Measurements from ENCODE around the gene TRAPPC8. TPM values are rescaled to one million over a fixed set of nuclear protein-coding genes. Genes with fewer than 3 reads are reported as not detected.

TRAPPC8 gene
- total RNA-seq, 1 donor from 2014 or later = 31.5 TPM

DNA sequence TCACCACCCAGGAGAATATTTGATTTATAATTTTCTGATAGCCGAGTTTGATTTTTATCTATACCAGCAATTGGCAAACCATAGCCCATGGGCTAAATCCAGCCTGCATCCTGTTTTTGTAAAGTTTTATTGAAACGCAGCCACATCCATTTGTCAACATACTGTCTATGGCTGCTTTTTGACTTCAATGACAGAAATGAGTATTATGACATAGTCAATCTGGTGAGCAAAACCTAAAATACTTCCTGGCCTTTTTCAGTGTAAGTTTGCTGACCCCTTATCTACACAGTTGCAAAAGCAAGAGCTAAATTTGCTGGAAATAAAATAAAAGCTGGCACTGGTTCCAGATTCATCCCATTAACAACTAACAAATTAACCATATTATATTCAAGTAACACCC, 102.4 kb downstream of the TRAPPC8 start:
- no peaks in the 10 kb centered on the region for H4K20me1 ChIP-seq (ENCODE audit: insufficient read depth, low read length)
- Mint-ChIP-seq H3K4me1 (ENCODE audit: low read depth, unreplicated experiment) (no peaks in the 10 kb centered on the region), H3K27ac (ENCODE audit: unreplicated experiment) (no peak overlapping the region), H3K4me3 (ENCODE audit: unreplicated experiment) (no peak overlapping the region), H3K27me3 (ENCODE audit: low read depth, unreplicated experiment) (no peaks in the 10 kb centered on the region), H3K36me3 (ENCODE audit: low read depth, unreplicated experiment) (peaks cover 13% of the 10 kb centered on the region), H3K9me3 (ENCODE audit: unreplicated experiment) (no peaks in the 10 kb centered on the region)
- no peaks in the 10 kb centered on the region for H3K27me3 ChIP-seq (ENCODE audit: insufficient read depth, low read length)
- no peak overlapping the region for H3K27ac ChIP-seq (ENCODE audit: low read depth, low read length)
- no peak overlapping the region for H3K4me3 ChIP-seq (ENCODE audit: insufficient read depth, low read depth, low read length)
- H3K4me1 ChIP-seq (ENCODE audit: insufficient read depth, low read length) = no peaks in the 10 kb centered on the region
- H3K4me2 ChIP-seq (ENCODE audit: low read length) = no peak overlapping the region
- no peaks in the 10 kb centered on the region for H3K79me2 ChIP-seq (ENCODE audit: insufficient read depth, low read length)
- DNase-seq (ENCODE audit: low read depth) (no peak), FAIRE-seq (no peak)
- H3K9ac ChIP-seq (ENCODE audit: low read length) = no peak overlapping the region
- peaks cover 32% of the 10 kb centered on the region for H3K36me3 ChIP-seq (ENCODE audit: insufficient read depth, low read length)
- H2AFZ ChIP-seq (ENCODE audit: low read depth, low read length) = no peak overlapping the region
- no peaks in the 10 kb centered on the region for H3K9me3 ChIP-seq (ENCODE audit: insufficient read depth, low read depth, low read length)
- TF ChIP-seq CTCF (IDR thresholded peaks at IDR 0.05; ENCODE audit: insufficient read depth, low read depth, low read length) (no peak), EZH2 (IDR thresholded peaks at IDR 0.05; ENCODE audit: insufficient read depth, low read length) (no peak)

GRCh38 chr18:31837879-31838278, 105.0 kb downstream of the TRAPPC8 start:
- no peaks in the 10 kb centered on the region for H4K20me1 ChIP-seq (ENCODE audit: insufficient read depth, low read length)
- no peak overlapping the region for H3K9ac ChIP-seq (ENCODE audit: low read length)
- Mint-ChIP-seq H3K27ac (ENCODE audit: unreplicated experiment) (no peak overlapping the region), H3K4me3 (ENCODE audit: unreplicated experiment) (no peak overlapping the region), H3K36me3 (ENCODE audit: low read depth, unreplicated experiment) (peaks cover 13% of the 10 kb centered on the region), H3K9me3 (ENCODE audit: unreplicated experiment) (no peaks in the 10 kb centered on the region), H3K4me1 (ENCODE audit: low read depth, unreplicated experiment) (no peaks in the 10 kb centered on the region), H3K27me3 (ENCODE audit: low read depth, unreplicated experiment) (no peaks in the 10 kb centered on the region)
- peaks cover 26% of the 10 kb centered on the region for H3K36me3 ChIP-seq (ENCODE audit: insufficient read depth, low read length)
- no peaks in the 10 kb centered on the region for H3K9me3 ChIP-seq (ENCODE audit: insufficient read depth, low read depth, low read length)
- H3K27ac ChIP-seq (ENCODE audit: low read depth, low read length) = no peak overlapping the region
- no peak overlapping the region for H3K4me2 ChIP-seq (ENCODE audit: low read length)
- H3K27me3 ChIP-seq (ENCODE audit: insufficient read depth, low read length) = no peaks in the 10 kb centered on the region
- no peaks in the 10 kb centered on the region for H3K4me1 ChIP-seq (ENCODE audit: insufficient read depth, low read length)
- no peaks in the 10 kb centered on the region for H3K79me2 ChIP-seq (ENCODE audit: insufficient read depth, low read length)
- DNase-seq (ENCODE audit: low read depth) (no peak), FAIRE-seq (no peak)
- no peak for TF ChIP-seq CTCF (IDR thresholded peaks at IDR 0.05; ENCODE audit: insufficient read depth, low read depth, low read length)
- TF ChIP-seq EZH2 (IDR thresholded peaks at IDR 0.05; ENCODE audit: insufficient read depth, low read length) = no peak
- H2AFZ ChIP-seq (ENCODE audit: low read depth, low read length) = no peak overlapping the region
- no peak overlapping the region for H3K4me3 ChIP-seq (ENCODE audit: insufficient read depth, low read depth, low read length)

GRCh38 chr18:31835528-31836133, 107.3 kb downstream of the TRAPPC8 start:
- TF ChIP-seq EZH2 (IDR thresholded peaks at IDR 0.05; ENCODE audit: insufficient read depth, low read length) (no peak), CTCF (IDR thresholded peaks at IDR 0.05; ENCODE audit: insufficient read depth, low read depth, low read length) (no peak)
- Mint-ChIP-seq H3K9me3 (ENCODE audit: unreplicated experiment) (no peaks in the 10 kb centered on the region), H3K36me3 (ENCODE audit: low read depth, unreplicated experiment) (peaks cover 13% of the 10 kb centered on the region), H3K27me3 (ENCODE audit: low read depth, unreplicated experiment) (no peaks in the 10 kb centered on the region), H3K4me3 (ENCODE audit: unreplicated experiment) (no peak overlapping the region), H3K27ac (ENCODE audit: unreplicated experiment) (no peak overlapping the region), H3K4me1 (ENCODE audit: low read depth, unreplicated experiment) (no peaks in the 10 kb centered on the region)
- Histone ChIP-seq H3K4me1 (ENCODE audit: insufficient read depth, low read length) (no peaks in the 10 kb centered on the region), H2AFZ (ENCODE audit: low read depth, low read length) (no peak overlapping the region), H3K36me3 (ENCODE audit: insufficient read depth, low read length) (peaks cover 28% of the 10 kb centered on the region), H3K4me3 (ENCODE audit: insufficient read depth, low read depth, low read length) (no peak overlapping the region), H3K27me3 (ENCODE audit: insufficient read depth, low read length) (no peaks in the 10 kb centered on the region), H3K79me2 (ENCODE audit: insufficient read depth, low read length) (no peaks in the 10 kb centered on the region), H3K4me2 (ENCODE audit: low read length) (no peak overlapping the region), H4K20me1 (ENCODE audit: insufficient read depth, low read length) (no peaks in the 10 kb centered on the region), H3K9me3 (ENCODE audit: insufficient read depth, low read depth, low read length) (no peaks in the 10 kb centered on the region), H3K9ac (ENCODE audit: low read length) (no peak overlapping the region), H3K27ac (ENCODE audit: low read depth, low read length) (no peak overlapping the region)
- no peak for FAIRE-seq
- DNase-seq (ENCODE audit: low read depth) = peak; percentile 43
